Left lung (tissue), 10 donors: Measurements from ENCODE around the gene ALDH1A2. TPM values are rescaled to one million over a fixed set of nuclear protein-coding genes. Genes with fewer than 3 reads are reported as not detected.

ENCODE experiments used
- ATAC-seq: fragments of 200-7000 bp; cut with Tn5 transposase; one replicate; pipeline ENCODE4 v1.9.1; 2020; ENCODE audit warnings: moderate library complexity
- DNase-seq, 4 donors: peaks; one replicate each; pipeline ENCODE4 v3.0.0-alpha.2; 2013 to 2020
- H3K27ac ChIP-seq, 2 donors: fragments of 200-600 bp; sonication (generic) in 1 of 2; one replicate each; pipeline versions ENCODE4 v1.5.0 to v1.8.0; 2020 to 2021
- H3K27me3 ChIP-seq, 2 donors: fragments of 200-600 bp; sonication (generic) in 1 of 2; one replicate each; pipeline versions ENCODE4 v1.5.0 to v1.8.0; 2020 to 2021
- H3K36me3 ChIP-seq, 2 donors: fragments of 200-600 bp; sonication (generic) in 1 of 2; one replicate each; pipeline versions ENCODE4 v1.5.0 to v1.8.0; 2020 to 2021
- H3K4me1 ChIP-seq, 2 donors: fragments of 200-600 bp; one replicate each; pipeline ENCODE4 v1.8.0; 2021
- H3K4me3 ChIP-seq, 2 donors: fragments of 200-600 bp; sonication (generic) in 1 of 2; one replicate each; pipeline versions ENCODE4 v1.5.0 to v1.8.0; 2020 to 2021; ENCODE audit warnings: mild to moderate bottlenecking in 1 of 2
- H3K9me3 ChIP-seq, 2 donors: fragments of 200-600 bp; sonication (generic) in 1 of 2; one replicate each; pipeline versions ENCODE4 v1.5.0 to v1.8.0; 2020 to 2021
- intact Hi-C, 2 donors: fragments of 100-400 bp; cut with DNase I; formaldehyde crosslinking; loops; one replicate each; pipeline versions ENCODE4 v1.11.2 to v1.14.2; 2022
- polyA plus RNA-seq, 6 donors: library from polyadenylated mRNA; unstranded; fragments of 120-200 nt; gene quantifications; one replicate each; pipeline ENCODE4 v1.2.1, GENCODE V29; 2013; ENCODE audit not compliant: insufficient read length in 6 of 6
- total RNA-seq, 2 donors: library from RNA; stranded (reverse); fragmentation: NEBNext Ultra II Directional; extraction: Animal tissue kit (Norgen Biotek cat#: 25700); gene quantifications; one replicate each; pipeline ENCODE4 v1.2.1, GENCODE V29; 2021
- TF ChIP-seq, protein P1 (sequence below), 2 donors: fragments of 200-600 bp; sonication (generic) in 1 of 2; IDR thresholded peaks; one replicate each; pipeline versions ENCODE4 v1.5.0 to v1.8.0; 2021; ENCODE audit warnings: antibody characterized with exemption in 2 of 2
- donor health status: DM: no; HTN: yes; CAD: no.
- donor health status: DM: no; HTN: no; CAD: no.

The ALDH1A2 gene
- total and polyA plus RNA-seq, 8 donors, result 3.7 to 68.2 (median 52.0) TPM

DNA sequence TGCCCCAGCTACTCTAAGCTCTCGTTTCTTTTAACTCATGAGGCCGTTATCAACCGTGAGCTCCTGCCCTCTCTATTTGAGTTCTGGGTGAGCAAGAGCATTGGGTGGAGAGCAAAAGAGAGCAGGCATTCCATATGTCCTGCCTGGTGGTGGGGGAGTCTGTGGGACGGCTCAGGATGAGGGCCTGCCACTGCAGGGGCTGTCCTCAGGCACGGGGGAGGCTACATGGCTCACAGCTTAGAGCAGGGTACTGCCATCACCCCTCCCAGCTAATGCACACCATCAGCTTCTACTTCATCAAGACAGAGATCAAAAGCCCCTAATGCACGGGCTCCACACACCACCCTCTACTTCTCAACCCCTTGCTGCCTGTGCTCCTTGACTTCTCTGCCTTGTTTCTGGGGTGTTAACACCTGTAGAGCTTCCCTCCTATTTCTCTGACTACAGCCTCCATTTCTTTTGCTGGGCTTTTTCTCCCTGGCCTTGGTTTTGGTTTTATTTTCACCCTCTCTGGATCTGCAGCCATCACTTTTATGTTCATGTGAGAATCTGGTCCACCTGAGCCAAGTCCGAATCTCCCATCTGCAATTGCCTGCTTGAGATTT, 114.1 kb downstream of the ALDH1A2 start:
- ATAC-seq (no peak), DNase-seq (no peak)
- no peaks in the 10 kb centered on the region for H3K9me3 ChIP-seq
- H3K36me3 ChIP-seq, result no peaks in the 10 kb centered on the region
- intact Hi-C loops, result no loop called here
- H3K4me3 ChIP-seq, result no peak overlapping the region
- H3K4me1 ChIP-seq, result no peaks in the 10 kb centered on the region
- no peak overlapping the region for H3K27ac ChIP-seq
- no peaks in the 10 kb centered on the region for H3K27me3 ChIP-seq
- TF ChIP-seq, protein P1, sequence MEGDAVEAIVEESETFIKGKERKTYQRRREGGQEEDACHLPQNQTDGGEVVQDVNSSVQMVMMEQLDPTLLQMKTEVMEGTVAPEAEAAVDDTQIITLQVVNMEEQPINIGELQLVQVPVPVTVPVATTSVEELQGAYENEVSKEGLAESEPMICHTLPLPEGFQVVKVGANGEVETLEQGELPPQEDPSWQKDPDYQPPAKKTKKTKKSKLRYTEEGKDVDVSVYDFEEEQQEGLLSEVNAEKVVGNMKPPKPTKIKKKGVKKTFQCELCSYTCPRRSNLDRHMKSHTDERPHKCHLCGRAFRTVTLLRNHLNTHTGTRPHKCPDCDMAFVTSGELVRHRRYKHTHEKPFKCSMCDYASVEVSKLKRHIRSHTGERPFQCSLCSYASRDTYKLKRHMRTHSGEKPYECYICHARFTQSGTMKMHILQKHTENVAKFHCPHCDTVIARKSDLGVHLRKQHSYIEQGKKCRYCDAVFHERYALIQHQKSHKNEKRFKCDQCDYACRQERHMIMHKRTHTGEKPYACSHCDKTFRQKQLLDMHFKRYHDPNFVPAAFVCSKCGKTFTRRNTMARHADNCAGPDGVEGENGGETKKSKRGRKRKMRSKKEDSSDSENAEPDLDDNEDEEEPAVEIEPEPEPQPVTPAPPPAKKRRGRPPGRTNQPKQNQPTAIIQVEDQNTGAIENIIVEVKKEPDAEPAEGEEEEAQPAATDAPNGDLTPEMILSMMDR (IDR thresholded peaks at IDR 0.05), result no peak

GRCh38 chr15:57950381-57950946, 115.0 kb downstream of the ALDH1A2 start:
- no peaks in the 10 kb centered on the region for H3K4me1 ChIP-seq
- H3K27me3 ChIP-seq, result no peaks in the 10 kb centered on the region
- H3K9me3 ChIP-seq, result no peaks in the 10 kb centered on the region
- ATAC-seq (peak; percentile 82), DNase-seq (no peak)
- TF ChIP-seq, protein P1 (IDR thresholded peaks at IDR 0.05), result no peak
- no peak overlapping the region for H3K4me3 ChIP-seq
- intact Hi-C loops, result no loop called here
- H3K36me3 ChIP-seq, result no peaks in the 10 kb centered on the region
- H3K27ac ChIP-seq, result no peak overlapping the region

- DNase-seq (no peak), ATAC-seq (no peak)
- TF ChIP-seq, protein P1 (IDR thresholded peaks at IDR 0.05), result no peak
- no peak overlapping the region for H3K27ac ChIP-seq
- no peaks in the 10 kb centered on the region for H3K9me3 ChIP-seq
- no peak overlapping the region for H3K4me3 ChIP-seq
- no peaks in the 10 kb centered on the region for H3K4me1 ChIP-seq
- intact Hi-C loops, result no loop called here
- no peaks in the 10 kb centered on the region for H3K36me3 ChIP-seq
- no peaks in the 10 kb centered on the region for H3K27me3 ChIP-seq
These were observed 116.1 kb downstream of the ALDH1A2 start for GRCh38 chr15:57949374-57949943.

- no peak for DNase-seq
- intact Hi-C loops, result no loop called here
- Histone ChIP-seq H3K27ac (no peak overlapping the region), H3K4me3 (no peak overlapping the region), H3K36me3 (no peaks in the 10 kb centered on the region), H3K9me3 (no peaks in the 10 kb centered on the region), H3K4me1 (no peaks in the 10 kb centered on the region), H3K27me3 (no peaks in the 10 kb centered on the region)
- TF ChIP-seq, protein P1 (IDR thresholded peaks at IDR 0.05), result no peak
- no peak for ATAC-seq
These were observed 116.9 kb downstream of the ALDH1A2 start for GRCh38 chr15:57948351-57949289.

DNA sequence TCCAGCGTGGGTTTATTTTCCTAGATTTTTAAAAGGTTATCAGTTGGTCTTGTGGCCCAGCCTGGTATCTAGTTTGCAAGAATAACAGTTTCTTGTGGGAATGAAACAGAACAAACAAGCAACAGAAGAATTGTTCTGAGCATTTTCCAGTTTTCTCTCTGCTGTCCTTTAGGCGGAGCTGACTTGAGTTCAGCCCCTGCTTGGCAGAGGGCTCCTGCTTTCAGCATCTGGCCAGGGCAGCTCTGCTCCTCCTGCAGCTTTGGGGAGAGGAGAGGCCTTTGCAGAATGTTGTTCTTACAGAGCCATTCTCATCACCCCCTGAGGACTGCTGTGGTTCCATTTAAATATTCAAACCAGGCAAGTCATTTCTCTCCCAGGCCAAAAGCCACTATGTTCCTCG, 117.7 kb downstream of the ALDH1A2 start:
- Histone ChIP-seq H3K4me3 (no peak overlapping the region), H3K4me1 (no peaks in the 10 kb centered on the region), H3K36me3 (no peaks in the 10 kb centered on the region), H3K27ac (no peak overlapping the region), H3K27me3 (no peaks in the 10 kb centered on the region), H3K9me3 (no peaks in the 10 kb centered on the region)
- DNase-seq (peak in 2 of 4 donors; percentile 32 to 76), ATAC-seq (no peak)
- TF ChIP-seq, protein P1 (IDR thresholded peaks at IDR 0.05), result no peak
- intact Hi-C loops, result no loop called here
